WTC11 (cell line): ENCODE data around the gene RFTN1. TPM values are rescaled to one million over a fixed set of nuclear protein-coding genes. Genes with fewer than 3 reads are reported as not detected.

Experiments used
- ATAC-seq: fragments of 200-7000 bp; cut with Tn5 transposase; 2 replicates; pipeline ENCODE4 v1.10.0; 2021; ENCODE audit warnings: mild to moderate bottlenecking, moderate library complexity
- CTCF ChIA-PET: fragments of 300-600 bp; sonication (Branson Sonifier 250); formaldehyde crosslinking; loops from one replicate; lab custom pipeline; 2021; ENCODE audit warnings: antibody characterized with exemption; lab: Charles Lee
- POLR2A ChIA-PET: fragments of 350-600 bp; sonication (Branson Sonifier 250); formaldehyde crosslinking; loops from one replicate; lab custom pipeline; 2021; ENCODE audit warnings: antibody characterized with exemption; lab: Charles Lee
- DNase-seq: peaks from one replicate; pipeline ENCODE4 v3.0.0; 2021; ENCODE audit warnings: low spot score
- H3K27ac Mint-ChIP-seq: 2 replicates; pipeline ENCODE4 v1.8.0; 2021; ENCODE audit warnings: mixed read lengths
- H3K27me3 Mint-ChIP-seq: 2 replicates; pipeline ENCODE4 v1.8.0; 2021; ENCODE audit warnings: low read depth, mild to moderate bottlenecking, moderate library complexity, mixed read lengths
- H3K36me3 Mint-ChIP-seq: 2 replicates; pipeline ENCODE4 v1.8.0; 2021; ENCODE audit warnings: mixed read lengths
- H3K4me1 Mint-ChIP-seq: 2 replicates; pipeline ENCODE4 v1.8.0; 2022; ENCODE audit warnings: mixed read lengths
- H3K4me3 Mint-ChIP-seq: 2 replicates; pipeline ENCODE4 v1.8.0; 2021; ENCODE audit warnings: mild to moderate bottlenecking, moderate library complexity, mixed read lengths
- H3K9me3 Mint-ChIP-seq: 2 replicates; pipeline ENCODE4 v1.8.0; 2021; ENCODE audit warnings: mixed read lengths
- CREB1 ChIP-seq: sonication (generic); formaldehyde crosslinking; IDR thresholded peaks from 2 replicates; pipeline ENCODE4 v1.8.0; 2023; ENCODE audit warnings: mild to moderate bottlenecking, missing genetic modification reagents
- ETV6 ChIP-seq: sonication (generic); formaldehyde crosslinking; IDR thresholded peaks from 2 replicates; pipeline ENCODE4 v1.8.1; 2022; ENCODE audit warnings: mild to moderate bottlenecking, missing genetic modification reagents
- GABPB1 ChIP-seq: sonication (generic); formaldehyde crosslinking; IDR thresholded peaks from 2 replicates; pipeline ENCODE4 v1.8.1; 2023; ENCODE audit warnings: mild to moderate bottlenecking, missing genetic modification reagents
- GTF2I ChIP-seq: fragments of 250-450 bp; sonication (Bioruptor Pico); conservative IDR thresholded peaks from 2 replicates; pipeline ENCODE4 v1.4.0; 2021; ENCODE audit warnings: mild to moderate bottlenecking
- IRF2 ChIP-seq: sonication (generic); formaldehyde crosslinking; IDR thresholded peaks from 2 replicates; pipeline ENCODE4 v1.8.0; 2022; ENCODE audit warnings: low read depth, missing genetic modification reagents, borderline replicate concordance
- MYBL2 ChIP-seq: sonication (generic); formaldehyde crosslinking; IDR thresholded peaks from 2 replicates; pipeline ENCODE4 v1.8.1; 2023; ENCODE audit warnings: mild to moderate bottlenecking, moderate library complexity, missing genetic modification reagents
- NFYB ChIP-seq: sonication (generic); formaldehyde crosslinking; conservative IDR thresholded peaks from 2 replicates; pipeline ENCODE4 v1.8.0; 2022; ENCODE audit warnings: low read depth, missing genetic modification reagents
- NR3C1 ChIP-seq: sonication (generic); formaldehyde crosslinking; conservative IDR thresholded peaks from 2 replicates; pipeline ENCODE4 v1.8.1; 2023; ENCODE audit warnings: low read depth, mild to moderate bottlenecking, missing genetic modification reagents
- SMAD3 ChIP-seq: sonication (generic); formaldehyde crosslinking; IDR thresholded peaks from 2 replicates; pipeline ENCODE4 v1.8.0; 2022; ENCODE audit warnings: missing genetic modification reagents, mild to moderate bottlenecking, borderline replicate concordance
- ZNF416 ChIP-seq: fragments of 250-450 bp; sonication (Bioruptor Pico); IDR thresholded peaks from 2 replicates; pipeline ENCODE4 v1.9.0; 2021; ENCODE audit warnings: mild to moderate bottlenecking, inconsistent platforms
- ZNF423 ChIP-seq: fragments of 250-450 bp; sonication (Bioruptor Pico); IDR thresholded peaks from 2 replicates; pipeline ENCODE4 v2.1.2; 2022; ENCODE audit warnings: mild to moderate bottlenecking, moderate library complexity
- ZNF671 ChIP-seq: fragments of 250-450 bp; sonication (Bioruptor Pico); IDR thresholded peaks from 2 replicates; pipeline ENCODE4 v1.8.0; 2021; ENCODE audit warnings: mild to moderate bottlenecking
- total RNA-seq: library from RNA; stranded (reverse); gene quantifications from 3 replicates; pipeline ENCODE4 v1.2.3, GENCODE V29; 2021
- TF ChIP-seq, protein P1 (sequence below): sonication (generic); formaldehyde crosslinking; IDR thresholded peaks from 2 replicates; pipeline ENCODE4 v1.8.1; 2022; ENCODE audit warnings: mild to moderate bottlenecking, moderate library complexity, missing genetic modification reagents
- TF ChIP-seq, protein P2 (sequence below): fragments of 250-450 bp; sonication (Bioruptor Pico); conservative IDR thresholded peaks from 2 replicates; pipeline ENCODE4 v1.9.0; 2021; ENCODE audit warnings: mild to moderate bottlenecking
- TF ChIP-seq, protein P3 (sequence below): fragments of 250-450 bp; sonication (Bioruptor Pico); IDR thresholded peaks from 2 replicates; pipeline ENCODE4 v1.9.0; 2021; ENCODE audit warnings: moderate library complexity, mild to moderate bottlenecking, inconsistent platforms, borderline replicate concordance
- TF ChIP-seq, protein P4 (sequence below): fragments of 200-600 bp; IDR thresholded peaks from 2 replicates; pipeline ENCODE4 v1.8.0; 2022; ENCODE audit warnings: antibody characterized with exemption
- TF ChIP-seq, protein P5 (sequence below): sonication (generic); formaldehyde crosslinking; IDR thresholded peaks from 2 replicates; pipeline ENCODE4 v1.8.0; 2022; ENCODE audit warnings: mild to moderate bottlenecking, missing genetic modification reagents
- TF ChIP-seq, protein P6 (sequence below): sonication (generic); formaldehyde crosslinking; IDR thresholded peaks from 2 replicates; pipeline ENCODE4 v1.8.0; 2022; ENCODE audit warnings: missing genetic modification reagents

Gene RFTN1
- total RNA-seq, 1 experiment from 2014 or later, result 3.8 TPM

DNA sequence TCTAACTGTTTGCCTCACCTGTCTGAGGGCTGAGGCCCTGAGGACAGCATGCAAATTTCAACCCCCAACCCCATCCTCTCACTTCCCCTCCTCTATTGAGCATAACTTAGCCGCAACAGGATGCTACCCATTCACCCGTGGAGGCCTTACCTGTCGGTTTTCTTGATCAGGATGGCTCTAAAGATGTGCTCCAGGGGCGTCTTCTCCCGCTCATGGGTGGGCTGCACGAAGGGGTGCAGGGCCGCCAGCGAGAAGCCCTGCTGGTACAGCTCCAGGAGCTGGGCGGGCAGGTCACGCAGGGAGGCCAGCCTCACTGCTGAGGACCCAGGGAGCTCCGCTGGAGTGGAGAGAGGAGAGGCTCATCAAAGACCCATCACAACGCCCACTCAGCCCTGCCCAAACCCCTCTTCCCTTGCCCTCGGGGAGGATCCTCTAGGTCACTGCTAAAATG, 79.8 kb downstream of the RFTN1 start:
- CTCF ChIA-PET, result no interaction called here

DNA sequence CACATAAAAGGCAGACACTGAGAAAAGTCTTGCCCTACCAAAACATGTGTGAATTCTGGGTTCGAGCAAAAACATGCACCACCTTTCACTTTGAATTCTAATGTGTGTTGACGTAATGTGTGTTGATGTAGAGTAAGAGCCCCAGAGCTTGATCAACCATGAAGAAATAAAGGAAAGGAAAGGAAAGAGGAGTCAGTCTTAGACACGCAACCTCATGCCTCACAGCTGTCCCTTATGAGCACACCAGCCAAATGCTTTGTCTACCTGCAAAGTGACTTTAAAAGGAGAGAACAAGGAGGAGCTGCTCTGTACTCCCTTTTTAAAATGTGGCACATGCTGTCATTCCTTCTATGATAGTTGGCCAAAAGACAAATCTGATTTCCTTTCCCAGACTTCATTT, 80.8 kb downstream of the RFTN1 start:
- H3K4me1 Mint-ChIP-seq, result peaks cover 13% of the 10 kb centered on the region
- DNase-seq (no peak), ATAC-seq (no peak)
- H3K27me3 Mint-ChIP-seq, result no peaks in the 10 kb centered on the region
- H3K27ac Mint-ChIP-seq, result no peak overlapping the region
- no peaks in the 10 kb centered on the region for H3K9me3 Mint-ChIP-seq
- no peaks in the 10 kb centered on the region for H3K36me3 Mint-ChIP-seq
- no peak overlapping the region for H3K4me3 Mint-ChIP-seq
- ChIA-PET POLR2A (interaction anchor here (0.7 kb wide), 1 partner anchor 11 kb away, joined by 3 read pairs; no protein-coding TSS in a partner anchor), CTCF (no interaction called here)
- TF ChIP-seq NFYB (CRISPR knock-in tag) (no peak), ZNF423 (CRISPR knock-in tag) (no peak), SMAD3 (no peak)
- TF ChIP-seq, protein P1, sequence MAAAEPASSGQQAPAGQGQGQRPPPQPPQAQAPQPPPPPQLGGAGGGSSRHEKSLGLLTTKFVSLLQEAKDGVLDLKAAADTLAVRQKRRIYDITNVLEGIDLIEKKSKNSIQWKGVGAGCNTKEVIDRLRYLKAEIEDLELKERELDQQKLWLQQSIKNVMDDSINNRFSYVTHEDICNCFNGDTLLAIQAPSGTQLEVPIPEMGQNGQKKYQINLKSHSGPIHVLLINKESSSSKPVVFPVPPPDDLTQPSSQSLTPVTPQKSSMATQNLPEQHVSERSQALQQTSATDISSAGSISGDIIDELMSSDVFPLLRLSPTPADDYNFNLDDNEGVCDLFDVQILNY (CRISPR knock-in tag), result no peak
- TF ChIP-seq, protein P2, sequence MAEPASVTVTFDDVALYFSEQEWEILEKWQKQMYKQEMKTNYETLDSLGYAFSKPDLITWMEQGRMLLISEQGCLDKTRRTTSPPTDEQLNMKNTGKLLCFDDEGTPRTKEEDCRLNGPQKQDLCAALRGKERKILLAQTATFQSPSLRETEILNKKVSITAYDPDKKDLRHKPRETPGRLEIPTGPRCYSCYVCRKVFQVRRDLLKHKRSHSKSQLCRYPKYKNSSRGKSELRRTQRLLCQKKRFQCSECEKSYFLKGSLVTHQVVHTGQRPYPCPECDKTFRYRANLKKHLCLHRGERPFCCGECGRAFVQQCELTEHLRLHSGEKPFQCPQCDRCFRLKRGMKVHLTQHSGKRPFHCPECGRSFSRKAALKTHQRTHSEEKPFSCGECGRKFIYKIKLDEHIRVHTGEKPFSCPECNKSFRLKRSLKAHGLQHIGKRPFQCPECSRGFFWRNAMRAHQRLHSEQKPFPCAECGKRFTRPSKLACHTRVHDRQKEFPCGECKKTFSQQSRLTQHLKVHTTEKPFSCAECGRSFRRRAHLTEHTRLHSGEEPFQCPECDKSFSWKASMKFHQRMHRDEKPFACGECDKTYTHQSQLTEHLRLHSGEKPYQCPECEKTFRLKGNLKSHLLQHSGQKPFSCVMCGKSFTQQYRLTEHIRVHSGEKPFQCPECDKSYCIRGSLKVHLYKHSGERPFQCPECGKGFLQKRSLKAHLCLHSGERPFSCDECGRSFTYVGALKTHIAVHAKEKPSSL (CRISPR knock-in tag), result no peak
- TF ChIP-seq, all 79 proteins: peak for 0

More for the DNA sequence above, 79.8 kb downstream of the RFTN1 start:
- Mint-ChIP-seq H3K36me3 (no peaks in the 10 kb centered on the region), H3K9me3 (no peaks in the 10 kb centered on the region), H3K27me3 (no peaks in the 10 kb centered on the region), H3K4me3 (no peak overlapping the region), H3K27ac (no peak overlapping the region; the same call in 1 of the 2 replicates), H3K4me1 (peaks cover 13% of the 10 kb centered on the region)
- DNase-seq (no peak), ATAC-seq (peak; percentile 85)
- TF ChIP-seq ZNF416 (CRISPR knock-in tag), result no peak
- TF ChIP-seq, protein P3, sequence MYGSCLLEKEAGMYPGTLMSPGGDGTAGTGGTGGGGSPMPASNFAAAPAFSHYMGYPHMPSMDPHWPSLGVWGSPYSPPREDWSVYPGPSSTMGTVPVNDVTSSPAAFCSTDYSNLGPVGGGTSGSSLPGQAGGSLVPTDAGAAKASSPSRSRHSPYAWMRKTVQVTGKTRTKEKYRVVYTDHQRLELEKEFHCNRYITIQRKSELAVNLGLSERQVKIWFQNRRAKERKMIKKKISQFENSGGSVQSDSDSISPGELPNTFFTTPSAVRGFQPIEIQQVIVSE, result no peak
- TF ChIP-seq MYBL2 (CRISPR knock-in tag), result no peak
- POLR2A ChIA-PET, result interaction anchor here (1.1 kb wide), 1 partner anchor 144 kb away, joined by 3 read pairs; no protein-coding TSS in a partner anchor

DNA sequence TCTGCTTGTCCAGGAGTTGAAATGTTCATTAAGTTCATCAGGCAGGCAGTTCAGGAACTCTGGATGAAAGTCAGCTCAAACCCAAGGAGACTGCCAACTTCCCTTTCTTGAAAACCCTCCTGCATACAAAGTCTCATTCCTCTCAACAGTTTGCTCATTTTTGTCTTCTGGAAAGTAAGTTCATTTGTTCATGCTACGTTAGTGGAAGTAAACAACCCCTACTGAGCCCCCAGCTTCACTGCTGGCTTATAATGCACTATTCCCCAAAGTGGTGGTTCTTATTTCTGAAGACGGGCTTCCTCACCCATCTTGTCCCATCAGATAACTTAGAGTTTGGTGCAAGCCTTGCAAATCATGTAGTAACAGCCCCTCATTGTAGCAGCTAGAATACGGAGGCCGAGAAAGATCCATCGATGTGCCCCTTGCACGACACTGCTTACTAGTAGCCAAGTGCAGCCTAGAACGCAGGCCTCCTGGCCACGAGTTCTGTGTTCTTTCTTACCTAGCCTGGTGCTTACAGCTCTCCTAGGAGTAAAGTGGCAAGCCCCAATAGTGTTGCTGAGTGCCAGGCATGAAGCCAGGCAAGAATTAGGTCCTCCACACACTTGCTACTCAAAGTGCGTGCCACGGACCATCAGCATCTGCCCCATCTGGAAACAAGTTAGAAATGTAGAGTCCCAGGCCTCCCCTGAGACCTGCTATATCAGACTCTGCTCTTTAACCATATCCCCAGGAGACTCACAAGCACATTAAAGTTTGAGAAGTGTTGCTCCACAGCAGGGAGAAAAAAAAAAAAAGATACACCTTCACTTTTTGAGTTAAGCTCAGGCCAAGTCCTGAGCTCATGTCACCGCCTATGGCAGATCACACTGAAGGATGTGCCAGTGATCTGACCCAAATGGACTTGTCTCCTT, 82.5 kb downstream of the RFTN1 start:
- Mint-ChIP-seq H3K36me3 (no peaks in the 10 kb centered on the region), H3K27me3 (no peaks in the 10 kb centered on the region), H3K9me3 (no peaks in the 10 kb centered on the region), H3K27ac (no peak overlapping the region), H3K4me1 (peaks cover 14% of the 10 kb centered on the region), H3K4me3 (no peak overlapping the region)
- ChIA-PET POLR2A (no interaction called here), CTCF (no interaction called here)
- DNase-seq, result no peak
- no peak for ATAC-seq
- TF ChIP-seq, protein P1 (CRISPR knock-in tag), result no peak
- TF ChIP-seq, protein P4, sequence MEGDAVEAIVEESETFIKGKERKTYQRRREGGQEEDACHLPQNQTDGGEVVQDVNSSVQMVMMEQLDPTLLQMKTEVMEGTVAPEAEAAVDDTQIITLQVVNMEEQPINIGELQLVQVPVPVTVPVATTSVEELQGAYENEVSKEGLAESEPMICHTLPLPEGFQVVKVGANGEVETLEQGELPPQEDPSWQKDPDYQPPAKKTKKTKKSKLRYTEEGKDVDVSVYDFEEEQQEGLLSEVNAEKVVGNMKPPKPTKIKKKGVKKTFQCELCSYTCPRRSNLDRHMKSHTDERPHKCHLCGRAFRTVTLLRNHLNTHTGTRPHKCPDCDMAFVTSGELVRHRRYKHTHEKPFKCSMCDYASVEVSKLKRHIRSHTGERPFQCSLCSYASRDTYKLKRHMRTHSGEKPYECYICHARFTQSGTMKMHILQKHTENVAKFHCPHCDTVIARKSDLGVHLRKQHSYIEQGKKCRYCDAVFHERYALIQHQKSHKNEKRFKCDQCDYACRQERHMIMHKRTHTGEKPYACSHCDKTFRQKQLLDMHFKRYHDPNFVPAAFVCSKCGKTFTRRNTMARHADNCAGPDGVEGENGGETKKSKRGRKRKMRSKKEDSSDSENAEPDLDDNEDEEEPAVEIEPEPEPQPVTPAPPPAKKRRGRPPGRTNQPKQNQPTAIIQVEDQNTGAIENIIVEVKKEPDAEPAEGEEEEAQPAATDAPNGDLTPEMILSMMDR, result no peak
- TF ChIP-seq NR3C1 (CRISPR knock-in tag), result no peak
- no peak for TF ChIP-seq MYBL2 (CRISPR knock-in tag)
- no peak for TF ChIP-seq ZNF671 (CRISPR knock-in tag)
- TF ChIP-seq GTF2I (CRISPR knock-in tag), result no peak
- TF ChIP-seq ETV6, result no peak
- no peak for TF ChIP-seq GABPB1 (CRISPR knock-in tag)
- TF ChIP-seq, protein P5, sequence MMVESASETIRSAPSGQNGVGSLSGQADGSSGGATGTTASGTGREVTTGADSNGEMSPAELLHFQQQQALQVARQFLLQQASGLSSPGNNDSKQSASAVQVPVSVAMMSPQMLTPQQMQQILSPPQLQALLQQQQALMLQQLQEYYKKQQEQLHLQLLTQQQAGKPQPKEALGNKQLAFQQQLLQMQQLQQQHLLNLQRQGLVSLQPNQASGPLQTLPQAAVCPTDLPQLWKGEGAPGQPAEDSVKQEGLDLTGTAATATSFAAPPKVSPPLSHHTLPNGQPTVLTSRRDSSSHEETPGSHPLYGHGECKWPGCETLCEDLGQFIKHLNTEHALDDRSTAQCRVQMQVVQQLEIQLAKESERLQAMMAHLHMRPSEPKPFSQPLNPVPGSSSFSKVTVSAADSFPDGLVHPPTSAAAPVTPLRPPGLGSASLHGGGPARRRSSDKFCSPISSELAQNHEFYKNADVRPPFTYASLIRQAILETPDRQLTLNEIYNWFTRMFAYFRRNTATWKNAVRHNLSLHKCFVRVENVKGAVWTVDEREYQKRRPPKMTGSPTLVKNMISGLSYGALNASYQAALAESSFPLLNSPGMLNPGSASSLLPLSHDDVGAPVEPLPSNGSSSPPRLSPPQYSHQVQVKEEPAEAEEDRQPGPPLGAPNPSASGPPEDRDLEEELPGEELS (CRISPR knock-in tag), result no peak
- TF ChIP-seq CREB1, result no peak
- TF ChIP-seq, protein P6, sequence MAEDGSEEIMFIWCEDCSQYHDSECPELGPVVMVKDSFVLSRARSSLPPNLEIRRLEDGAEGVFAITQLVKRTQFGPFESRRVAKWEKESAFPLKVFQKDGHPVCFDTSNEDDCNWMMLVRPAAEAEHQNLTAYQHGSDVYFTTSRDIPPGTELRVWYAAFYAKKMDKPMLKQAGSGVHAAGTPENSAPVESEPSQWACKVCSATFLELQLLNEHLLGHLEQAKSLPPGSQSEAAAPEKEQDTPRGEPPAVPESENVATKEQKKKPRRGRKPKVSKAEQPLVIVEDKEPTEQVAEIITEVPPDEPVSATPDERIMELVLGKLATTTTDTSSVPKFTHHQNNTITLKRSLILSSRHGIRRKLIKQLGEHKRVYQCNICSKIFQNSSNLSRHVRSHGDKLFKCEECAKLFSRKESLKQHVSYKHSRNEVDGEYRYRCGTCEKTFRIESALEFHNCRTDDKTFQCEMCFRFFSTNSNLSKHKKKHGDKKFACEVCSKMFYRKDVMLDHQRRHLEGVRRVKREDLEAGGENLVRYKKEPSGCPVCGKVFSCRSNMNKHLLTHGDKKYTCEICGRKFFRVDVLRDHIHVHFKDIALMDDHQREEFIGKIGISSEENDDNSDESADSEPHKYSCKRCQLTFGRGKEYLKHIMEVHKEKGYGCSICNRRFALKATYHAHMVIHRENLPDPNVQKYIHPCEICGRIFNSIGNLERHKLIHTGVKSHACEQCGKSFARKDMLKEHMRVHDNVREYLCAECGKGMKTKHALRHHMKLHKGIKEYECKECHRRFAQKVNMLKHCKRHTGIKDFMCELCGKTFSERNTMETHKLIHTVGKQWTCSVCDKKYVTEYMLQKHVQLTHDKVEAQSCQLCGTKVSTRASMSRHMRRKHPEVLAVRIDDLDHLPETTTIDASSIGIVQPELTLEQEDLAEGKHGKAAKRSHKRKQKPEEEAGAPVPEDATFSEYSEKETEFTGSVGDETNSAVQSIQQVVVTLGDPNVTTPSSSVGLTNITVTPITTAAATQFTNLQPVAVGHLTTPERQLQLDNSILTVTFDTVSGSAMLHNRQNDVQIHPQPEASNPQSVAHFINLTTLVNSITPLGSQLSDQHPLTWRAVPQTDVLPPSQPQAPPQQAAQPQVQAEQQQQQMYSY (CRISPR knock-in tag), result no peak
- TF ChIP-seq IRF2 (CRISPR knock-in tag), result no peak
